Nephron progenitor cell (in vitro differentiated cells): ENCODE data around the gene POFUT1.
"Not testable (repeated sequence)": the region's sequence is repeated elsewhere in the genome, so short reads cannot be mapped to it uniquely, and the experiment has no call there.

Experiments
- DNase-seq: peaks from one replicate; pipeline ENCODE4 v3.0.0; 2021
- H3K27ac Mint-ChIP-seq: 2 replicates; pipeline ENCODE4 v1.8.0; 2021; ENCODE audit warnings: mild to moderate bottlenecking, moderate library complexity, mixed read lengths
- H3K27me3 Mint-ChIP-seq: 2 replicates; pipeline ENCODE4 v1.8.0; 2021; ENCODE audit warnings: mild to moderate bottlenecking, low read depth, mixed read lengths; ENCODE audit not compliant: poor library complexity
- H3K36me3 Mint-ChIP-seq: 2 replicates; pipeline ENCODE4 v1.8.0; 2021; ENCODE audit warnings: low read depth, mixed read lengths
- H3K4me1 Mint-ChIP-seq: 2 replicates; pipeline ENCODE4 v1.8.0; 2021; ENCODE audit warnings: mixed read lengths
- H3K4me3 Mint-ChIP-seq: 2 replicates; pipeline ENCODE4 v1.8.0; 2021; ENCODE audit warnings: mild to moderate bottlenecking, moderate library complexity, mixed read lengths
- H3K9me3 Mint-ChIP-seq: 2 replicates; pipeline ENCODE4 v1.8.0; 2021; ENCODE audit warnings: mild to moderate bottlenecking, moderate library complexity, mixed read lengths
- CTCF ChIP-seq: fragments of 200-600 bp; sonication (generic); IDR thresholded peaks from 2 replicates; pipeline ENCODE4 v1.5.0; 2021; ENCODE audit warnings: antibody characterized with exemption

The POFUT1 gene

GRCh38 chr20:32195581-32195980, 12.1 kb upstream of the POFUT1 start:
- H3K4me1 Mint-ChIP-seq = peaks cover 36% of the 10 kb centered on the region
- peak overlapping the region; percentile 71 for H3K27ac Mint-ChIP-seq

GRCh38 chr20:32196613-32197012, 11.1 kb upstream of the POFUT1 start:
- Mint-ChIP-seq H3K36me3 (peaks cover 73% of the 10 kb centered on the region), H3K4me1 (peaks cover 27% of the 10 kb centered on the region)
- DNase-seq, H3K4me3 Mint-ChIP-seq, H3K27ac Mint-ChIP-seq, H3K9me3 Mint-ChIP-seq, H3K27me3 Mint-ChIP-seq: not testable (repeated sequence)

More at GRCh38 chr20:32195581-32195980, 12.1 kb upstream of the POFUT1 start:
- H3K36me3 Mint-ChIP-seq = peaks cover 63% of the 10 kb centered on the region
- H3K4me3 Mint-ChIP-seq = no peak overlapping the region
- H3K9me3 Mint-ChIP-seq = no peaks in the 10 kb centered on the region
- no peak for TF ChIP-seq CTCF
- peaks cover 6% of the 10 kb centered on the region for H3K27me3 Mint-ChIP-seq
- DNase-seq = no peak

- H3K27me3 Mint-ChIP-seq, DNase-seq, H3K27ac Mint-ChIP-seq, H3K9me3 Mint-ChIP-seq, H3K4me3 Mint-ChIP-seq: not testable (repeated sequence)
- Mint-ChIP-seq H3K36me3 (peaks cover 78% of the 10 kb centered on the region), H3K4me1 (peaks cover 26% of the 10 kb centered on the region)
Observed at GRCh38 chr20:32197136-32197535, 10.5 kb upstream of the POFUT1 start.

GRCh38 chr20:32199006-32199405, 8.7 kb upstream of the POFUT1 start:
- H3K36me3 Mint-ChIP-seq = peaks cover 71% of the 10 kb centered on the region
- no peak for TF ChIP-seq CTCF
- no peak overlapping the region for H3K4me3 Mint-ChIP-seq
- DNase-seq = no peak
- no peaks in the 10 kb centered on the region for H3K9me3 Mint-ChIP-seq
- peaks cover 6% of the 10 kb centered on the region for H3K27me3 Mint-ChIP-seq
- H3K27ac Mint-ChIP-seq = peak overlapping the region; percentile 66
- H3K4me1 Mint-ChIP-seq = peaks cover 41% of the 10 kb centered on the region

GRCh38 chr20:32201296-32201976, 6.2 kb upstream of the POFUT1 start:
- H3K27me3 Mint-ChIP-seq = no peaks in the 10 kb centered on the region
- H3K9me3 Mint-ChIP-seq = no peaks in the 10 kb centered on the region
- peak overlapping the region; percentile 89 for H3K27ac Mint-ChIP-seq
- peaks cover 46% of the 10 kb centered on the region for H3K4me1 Mint-ChIP-seq
- peaks cover 51% of the 10 kb centered on the region for H3K36me3 Mint-ChIP-seq
- no peak for DNase-seq
- TF ChIP-seq CTCF = no peak
- no peak overlapping the region for H3K4me3 Mint-ChIP-seq

- Mint-ChIP-seq H3K36me3 (peaks cover 48% of the 10 kb centered on the region), H3K27ac (no peak overlapping the region), H3K4me1 (peaks cover 52% of the 10 kb centered on the region), H3K4me3 (no peak overlapping the region), H3K9me3 (no peaks in the 10 kb centered on the region), H3K27me3 (peaks cover 2% of the 10 kb centered on the region)
- no peak for DNase-seq
- no peak for TF ChIP-seq CTCF
Observed at GRCh38 chr20:32201977-32202363, 5.7 kb upstream of the POFUT1 start.
